Neutrophil (primary cell): ENCODE results near the gene NPC1.

Experiments
- H3K27ac ChIP-seq: fragments of 200-600 bp; sonication (generic); 2 replicates; pipeline ENCODE4 v1.5.1; 2016; ENCODE audit warnings: mild to moderate bottlenecking, moderate library complexity
- H3K27me3 ChIP-seq: fragments of 200-600 bp; sonication (generic); 2 replicates; pipeline ENCODE4 v1.6.0; 2016; ENCODE audit warnings: mild to moderate bottlenecking
- H3K36me3 ChIP-seq: fragments of 200-600 bp; sonication (generic); 2 replicates; pipeline ENCODE4 v1.5.1; 2017
- H3K4me1 ChIP-seq, 2 experiments: fragments of 200-600 bp in 1 of 2; sonication (generic) in 1 of 2; 1 replicate in 1 of 2; 2 replicates in 1 of 2; pipeline versions ENCODE4 v1.5.1 to v1.6.1; 2013 to 2016; ENCODE audit warnings: low read depth in 1 of 2, low read length in 1 of 2, mild to moderate bottlenecking in 1 of 2, moderate library complexity in 1 of 2; ENCODE audit not compliant: control insufficient read depth in 1 of 2, insufficient read depth in 1 of 2
- H3K4me3 ChIP-seq, 2 experiments: fragments of 200-600 bp in 1 of 2; sonication (generic) in 1 of 2; 1 replicate in 1 of 2; 2 replicates in 1 of 2; pipeline ENCODE4 v1.5.1; 2013 to 2016; ENCODE audit warnings: low read depth in 1 of 2, low read length in 1 of 2, mild to moderate bottlenecking in 1 of 2, moderate library complexity in 1 of 2
- H3K9me3 ChIP-seq: fragments of 200-600 bp; sonication (generic); 2 replicates; pipeline ENCODE4 v1.5.1; 2016
- TF ChIP-seq, protein P1 (sequence below): fragments of 200-600 bp; sonication (generic); IDR thresholded peaks from 2 replicates; pipeline ENCODE4 v1.5.1; 2016; ENCODE audit warnings: antibody characterized with exemption

Gene NPC1

DNA sequence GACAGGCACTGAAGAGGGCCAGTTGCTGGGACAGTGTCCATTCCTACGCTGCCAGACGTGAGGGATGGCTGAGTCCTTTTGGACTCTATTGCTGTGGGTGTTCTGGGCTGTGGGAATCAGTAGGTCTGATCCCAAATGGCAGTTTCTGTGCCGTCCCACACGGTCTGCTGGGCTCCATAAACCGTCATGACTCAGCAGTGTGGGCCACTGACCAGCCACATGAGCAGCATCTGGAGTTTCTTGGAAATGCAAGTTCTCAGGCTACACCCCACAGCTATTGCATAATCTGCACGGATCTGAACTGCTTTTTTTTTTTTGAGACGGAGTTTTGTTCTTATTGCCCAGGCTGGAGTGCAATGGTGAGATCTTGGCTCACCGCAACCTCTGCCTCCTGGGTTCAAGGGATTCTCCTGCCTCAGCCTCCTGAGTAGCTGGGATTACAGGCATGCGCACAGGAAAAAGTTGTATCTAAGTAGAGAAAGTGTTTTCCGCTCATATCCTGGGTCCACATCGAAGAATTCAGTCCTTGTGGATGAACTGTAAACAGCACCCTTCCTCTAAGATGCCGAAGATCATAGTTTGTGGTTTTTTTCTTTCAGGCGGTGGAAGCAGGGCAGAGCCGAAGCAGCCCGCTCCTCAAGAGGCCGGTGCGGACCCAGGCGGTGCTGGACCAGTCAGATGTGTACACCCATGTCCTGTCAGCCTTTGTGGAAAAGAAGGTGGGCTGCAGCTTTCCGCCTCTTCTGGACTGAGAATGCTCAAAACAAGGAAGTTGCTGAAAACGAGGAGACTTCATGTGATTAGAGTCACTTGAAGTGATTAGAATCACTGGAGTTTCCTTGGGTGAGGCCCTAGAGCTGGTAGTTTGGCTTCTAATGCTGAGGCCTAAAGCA lies 57.5 kb downstream of the NPC1 start:
- H3K27ac ChIP-seq, result peak overlapping the region; percentile 67
- H3K9me3 ChIP-seq, result no peaks in the 10 kb centered on the region
- H3K4me1 ChIP-seq, result peaks cover 8 to 9% of the 10 kb centered on the region in 2 experiments
- H3K36me3 ChIP-seq, result peaks cover 100% of the 10 kb centered on the region
- no peaks in the 10 kb centered on the region for H3K27me3 ChIP-seq
- TF ChIP-seq, protein P1, sequence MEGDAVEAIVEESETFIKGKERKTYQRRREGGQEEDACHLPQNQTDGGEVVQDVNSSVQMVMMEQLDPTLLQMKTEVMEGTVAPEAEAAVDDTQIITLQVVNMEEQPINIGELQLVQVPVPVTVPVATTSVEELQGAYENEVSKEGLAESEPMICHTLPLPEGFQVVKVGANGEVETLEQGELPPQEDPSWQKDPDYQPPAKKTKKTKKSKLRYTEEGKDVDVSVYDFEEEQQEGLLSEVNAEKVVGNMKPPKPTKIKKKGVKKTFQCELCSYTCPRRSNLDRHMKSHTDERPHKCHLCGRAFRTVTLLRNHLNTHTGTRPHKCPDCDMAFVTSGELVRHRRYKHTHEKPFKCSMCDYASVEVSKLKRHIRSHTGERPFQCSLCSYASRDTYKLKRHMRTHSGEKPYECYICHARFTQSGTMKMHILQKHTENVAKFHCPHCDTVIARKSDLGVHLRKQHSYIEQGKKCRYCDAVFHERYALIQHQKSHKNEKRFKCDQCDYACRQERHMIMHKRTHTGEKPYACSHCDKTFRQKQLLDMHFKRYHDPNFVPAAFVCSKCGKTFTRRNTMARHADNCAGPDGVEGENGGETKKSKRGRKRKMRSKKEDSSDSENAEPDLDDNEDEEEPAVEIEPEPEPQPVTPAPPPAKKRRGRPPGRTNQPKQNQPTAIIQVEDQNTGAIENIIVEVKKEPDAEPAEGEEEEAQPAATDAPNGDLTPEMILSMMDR, result no peak
- no peak overlapping the region for H3K4me3 ChIP-seq

DNA sequence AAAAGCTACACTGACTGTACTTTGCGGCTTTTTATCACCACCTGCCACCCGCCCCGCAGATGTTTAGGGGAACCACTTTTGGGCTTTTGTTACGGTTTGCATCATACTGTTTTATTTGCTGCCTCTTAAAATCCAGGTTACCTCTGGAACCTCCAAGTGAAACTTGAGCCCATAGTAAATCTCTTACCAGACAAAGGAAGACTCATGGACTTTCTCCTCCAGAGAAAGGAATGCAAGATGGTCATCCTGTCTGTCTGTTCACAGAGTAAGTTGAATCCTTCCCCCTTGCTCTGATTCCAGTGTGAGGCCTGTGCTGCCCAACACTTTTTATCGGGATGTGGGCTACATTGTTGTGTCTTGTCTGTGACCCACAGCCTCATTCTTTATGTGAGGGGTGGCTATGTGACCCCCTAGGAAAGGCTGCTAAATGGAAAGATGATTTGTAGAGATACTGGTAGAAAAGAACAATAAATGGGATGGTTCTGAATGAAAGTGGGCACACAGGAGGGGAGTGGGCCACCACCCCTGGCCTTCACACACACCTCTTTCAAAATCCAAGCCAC lies 59.7 kb downstream of the NPC1 start:
- Histone ChIP-seq H3K4me1 (peaks cover 8 to 9% of the 10 kb centered on the region in 2 experiments), H3K27me3 (no peaks in the 10 kb centered on the region), H3K4me3 (no peak overlapping the region), H3K36me3 (peaks cover 98% of the 10 kb centered on the region), H3K9me3 (no peaks in the 10 kb centered on the region), H3K27ac (no peak overlapping the region)
- TF ChIP-seq, protein P1, result no peak

DNA sequence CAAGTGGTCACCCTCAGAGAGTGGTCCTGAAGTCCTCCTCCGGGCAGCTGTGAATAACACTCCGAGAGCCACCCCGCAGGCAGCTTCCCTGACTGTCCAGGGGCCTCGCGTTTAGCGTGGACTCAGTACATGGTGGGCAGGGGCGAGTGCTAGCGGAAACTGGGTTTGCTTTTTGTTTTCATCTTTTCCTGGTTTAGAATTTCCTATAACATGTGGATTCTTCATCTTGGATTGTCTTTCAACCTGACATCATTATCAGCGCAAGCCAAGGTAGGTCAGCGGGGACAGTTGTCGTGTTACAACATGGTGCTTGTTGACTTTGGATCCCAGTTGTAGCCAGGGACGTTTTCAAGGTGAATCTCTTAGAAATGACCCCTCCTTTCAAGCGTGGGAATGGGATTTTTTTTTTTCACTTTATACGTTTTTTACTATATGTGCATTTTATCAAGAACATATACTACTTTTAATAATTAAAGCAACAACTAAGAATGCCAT lies 62.0 kb downstream of the NPC1 start:
- TF ChIP-seq, protein P1, result no peak
- Histone ChIP-seq H3K36me3 (peaks cover 98% of the 10 kb centered on the region), H3K27ac (no peak overlapping the region), H3K9me3 (no peaks in the 10 kb centered on the region), H3K27me3 (no peaks in the 10 kb centered on the region), H3K4me1 (no peaks in the 10 kb centered on the region), H3K4me3 (no peak overlapping the region)

DNA sequence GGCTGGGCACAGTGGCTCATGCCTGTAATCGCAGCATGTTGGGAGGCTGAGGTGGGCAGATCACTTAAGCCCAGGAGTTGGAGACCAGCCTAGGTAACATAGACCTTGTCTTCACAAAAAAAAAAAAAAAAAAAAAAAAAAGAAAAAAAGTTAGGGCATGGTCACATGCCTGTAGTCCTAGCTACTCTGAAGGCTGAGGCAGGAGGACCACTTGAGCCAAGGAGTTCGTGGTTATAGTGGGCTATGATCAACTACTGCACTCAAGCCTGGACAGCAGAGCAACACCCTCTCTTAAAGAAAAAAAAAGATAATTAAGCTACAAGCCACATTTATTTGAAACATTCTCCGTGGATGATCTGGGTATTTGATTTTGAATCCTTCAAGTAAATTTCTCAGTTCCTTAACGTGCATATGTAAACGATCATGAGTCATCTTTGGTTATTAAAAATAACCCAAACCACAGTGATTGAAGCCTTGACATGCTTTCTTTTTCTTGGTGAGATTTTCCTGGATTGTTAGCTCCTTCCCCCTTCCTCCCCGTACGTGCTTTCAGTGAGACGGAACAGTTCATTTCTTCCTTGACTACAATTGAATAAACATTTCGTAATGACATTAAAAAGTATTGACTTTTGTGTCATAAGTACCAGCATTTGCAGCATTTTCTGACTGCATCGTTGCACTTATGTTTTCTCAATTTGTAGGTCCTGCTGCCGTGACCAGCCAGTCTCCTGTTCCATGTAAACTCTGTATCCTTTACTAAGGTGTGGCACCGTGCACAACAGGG lies 62.7 kb downstream of the NPC1 start:
- Histone ChIP-seq H3K4me1 (no peaks in the 10 kb centered on the region), H3K36me3 (peaks cover 98% of the 10 kb centered on the region), H3K9me3 (no peaks in the 10 kb centered on the region), H3K27ac (no peak overlapping the region), H3K4me3 (no peak overlapping the region), H3K27me3 (no peaks in the 10 kb centered on the region)
- TF ChIP-seq, protein P1, result no peak

DNA sequence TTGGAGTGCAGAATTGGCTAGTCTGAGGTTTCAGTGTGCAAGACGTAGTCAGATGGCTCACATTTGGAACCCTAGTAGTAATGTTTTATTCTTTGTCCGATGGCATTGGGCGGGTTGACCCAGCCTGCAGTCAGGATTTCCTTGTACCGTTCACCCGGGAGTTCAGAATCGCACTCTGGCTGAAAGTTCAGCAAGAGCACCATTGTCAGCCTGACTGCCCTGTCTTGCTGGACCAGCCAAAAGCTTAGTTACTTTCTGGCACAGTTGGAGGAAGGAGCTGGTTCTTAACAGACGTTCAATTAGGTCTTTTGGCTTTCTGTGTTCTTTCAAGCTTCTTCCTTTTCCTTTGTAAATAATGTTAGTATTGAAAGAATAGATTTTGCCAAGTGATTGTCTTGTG lies 64.4 kb downstream of the NPC1 start:
- H3K9me3 ChIP-seq, result no peaks in the 10 kb centered on the region
- no peak overlapping the region for H3K4me3 ChIP-seq
- H3K4me1 ChIP-seq, result no peaks in the 10 kb centered on the region
- TF ChIP-seq, protein P1, result no peak
- H3K27me3 ChIP-seq, result no peaks in the 10 kb centered on the region
- H3K36me3 ChIP-seq, result peaks cover 98% of the 10 kb centered on the region
- no peak overlapping the region for H3K27ac ChIP-seq
